ENCODE results near the gene PDGFA.

The PDGFA gene

GRCh38 chr7:516606-517456 is 2.8 kb downstream of the PDGFA start:
- DNase-seq (ENCODE audit: low spot score), result no peak

- no peak for DNase-seq (ENCODE audit: low spot score)
Observed at GRCh38 chr7:516216-516605, 3.4 kb downstream of the PDGFA start.

DNA sequence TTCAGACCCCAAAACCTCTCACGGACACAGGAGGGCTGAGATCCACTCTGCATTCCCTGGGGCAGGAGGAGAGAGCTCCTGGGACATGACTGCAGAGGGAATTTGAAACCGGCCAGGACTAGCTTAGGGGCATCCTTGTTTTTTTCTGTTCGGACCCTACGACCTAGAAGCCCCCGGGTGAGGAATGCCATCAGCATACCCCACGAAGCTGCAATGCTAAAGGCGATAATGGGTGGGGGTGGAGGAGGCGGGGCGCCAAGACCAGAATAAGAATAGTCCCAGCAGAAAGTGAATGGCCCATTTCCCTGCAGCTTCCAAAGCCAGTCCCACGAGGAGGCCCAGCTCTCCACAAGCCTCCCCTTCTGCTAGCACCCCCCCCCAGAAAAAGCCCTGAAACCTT is 4.0 kb downstream of the PDGFA start:
- DNase-seq (ENCODE audit: low spot score), result no peak

GRCh38 chr7:514651-515598 is 4.7 kb downstream of the PDGFA start:
- peak; percentile 89 for DNase-seq (ENCODE audit: low spot score)

DNA sequence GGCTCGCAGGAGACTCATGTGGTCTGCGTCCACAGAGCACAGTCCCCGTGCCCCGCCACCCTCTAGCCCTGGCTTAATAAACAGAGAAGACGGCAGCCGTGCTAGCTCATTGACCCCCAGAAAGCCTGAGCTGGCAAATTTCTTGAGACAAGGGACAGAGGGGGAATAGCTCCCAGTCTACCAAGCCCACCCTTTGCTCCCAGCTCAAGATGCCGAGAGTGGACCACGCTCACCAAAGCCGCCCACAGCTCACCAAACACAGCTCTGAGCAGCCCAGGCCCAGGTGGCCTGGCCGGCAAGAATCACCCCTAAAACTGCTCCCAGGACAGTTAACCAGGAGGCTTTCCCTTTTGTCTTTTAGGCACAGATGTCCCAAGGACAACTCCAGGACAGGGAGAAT is 5.4 kb downstream of the PDGFA start:
- no peak for DNase-seq (ENCODE audit: low spot score)

DNA sequence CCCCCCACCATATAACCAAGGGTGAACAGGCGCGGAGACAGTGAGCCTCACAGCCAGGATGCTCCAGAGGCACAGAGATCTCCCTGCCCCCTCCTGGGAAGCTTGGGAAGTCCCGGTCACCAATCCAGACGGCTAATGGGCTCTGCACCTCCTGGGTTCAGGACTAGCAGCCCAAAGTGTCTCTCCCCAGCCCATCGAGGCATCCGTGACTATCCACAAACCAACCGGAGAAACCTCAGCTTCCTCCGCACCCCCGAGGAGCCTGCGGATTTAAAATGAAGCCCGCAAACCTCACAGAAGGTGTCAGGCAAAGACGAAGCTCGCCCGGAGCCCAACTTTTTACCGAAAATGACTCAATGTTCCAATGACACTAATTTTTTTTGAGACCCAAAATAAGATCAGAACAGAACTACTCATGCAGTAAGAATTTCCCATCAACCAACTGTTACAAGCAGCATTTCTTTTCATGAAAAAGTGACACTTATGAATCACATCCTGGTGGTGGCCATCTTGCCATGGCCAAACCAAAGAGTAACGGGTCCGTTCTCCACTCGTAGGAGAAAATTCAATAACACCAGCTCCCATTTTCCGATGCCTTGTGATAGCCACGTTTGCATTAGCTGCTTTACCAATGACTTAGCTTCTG is 6.0 kb downstream of the PDGFA start:
- peak; percentile 57 for DNase-seq (ENCODE audit: low spot score)

- DNase-seq (ENCODE audit: low spot score), result peak; percentile 66
Observed at GRCh38 chr7:512541-513311, 6.9 kb downstream of the PDGFA start.

GRCh38 chr7:512146-512510 is 7.5 kb downstream of the PDGFA start:
- DNase-seq (ENCODE audit: low spot score), result no peak

DNA sequence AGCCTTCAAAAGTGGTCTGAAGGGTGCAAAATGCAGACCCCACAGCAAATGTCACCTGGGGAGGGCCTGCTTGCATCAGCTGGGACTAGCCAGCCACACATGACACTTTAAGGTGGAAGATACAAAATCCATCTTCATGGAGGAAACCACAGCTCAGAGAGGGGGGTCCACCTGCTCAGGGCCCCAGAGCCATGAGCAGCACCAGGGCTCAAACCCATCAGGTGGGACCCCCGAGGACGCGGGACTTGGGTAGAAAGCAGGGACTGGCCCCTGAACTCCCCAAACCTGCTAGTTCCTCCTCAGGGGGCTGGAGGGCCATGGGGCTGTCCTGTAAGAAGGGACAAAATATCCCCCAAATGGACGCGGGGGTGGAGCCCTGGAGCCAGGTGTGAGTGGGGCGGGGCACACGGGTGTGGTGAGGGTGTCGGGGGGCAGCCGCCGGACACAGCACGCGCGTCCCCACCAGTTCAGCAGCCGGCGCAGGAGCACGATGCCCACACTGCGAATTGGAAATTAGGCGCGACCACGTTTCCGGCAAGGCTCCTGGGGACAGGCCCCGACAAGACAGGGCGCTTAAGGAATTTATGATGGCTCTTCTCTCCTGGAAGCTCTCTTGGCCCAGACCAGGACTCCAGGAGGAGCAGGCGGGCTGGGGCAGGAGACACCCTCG is 8.0 kb downstream of the PDGFA start:
- no peak for DNase-seq (ENCODE audit: low spot score)

- DNase-seq (ENCODE audit: low spot score), result no peak
Observed at GRCh38 chr7:510782-511281, 8.8 kb downstream of the PDGFA start.

DNA sequence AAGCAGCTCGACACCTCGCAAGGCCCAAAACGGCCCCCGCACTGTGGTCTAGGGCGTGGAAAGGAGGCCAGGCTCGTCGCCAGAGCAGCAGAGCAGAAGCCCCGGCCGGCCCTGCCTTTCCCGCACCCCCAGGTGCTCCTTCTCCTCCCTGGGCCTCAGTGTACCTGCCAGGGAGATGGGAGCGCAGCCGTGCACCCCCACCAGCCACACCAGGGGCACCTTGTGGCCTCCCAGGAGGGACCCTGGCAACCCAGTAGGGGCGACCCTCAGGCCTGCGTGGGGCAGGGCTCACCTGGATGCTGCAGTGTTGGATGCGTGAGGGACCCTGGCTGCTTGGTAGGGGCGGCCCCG is 9.5 kb downstream of the PDGFA start:
- DNase-seq (ENCODE audit: low spot score), result no peak

- DNase-seq (ENCODE audit: low spot score), result no peak
Observed at GRCh38 chr7:509426-510130, 10.1 kb downstream of the PDGFA start.

DNA sequence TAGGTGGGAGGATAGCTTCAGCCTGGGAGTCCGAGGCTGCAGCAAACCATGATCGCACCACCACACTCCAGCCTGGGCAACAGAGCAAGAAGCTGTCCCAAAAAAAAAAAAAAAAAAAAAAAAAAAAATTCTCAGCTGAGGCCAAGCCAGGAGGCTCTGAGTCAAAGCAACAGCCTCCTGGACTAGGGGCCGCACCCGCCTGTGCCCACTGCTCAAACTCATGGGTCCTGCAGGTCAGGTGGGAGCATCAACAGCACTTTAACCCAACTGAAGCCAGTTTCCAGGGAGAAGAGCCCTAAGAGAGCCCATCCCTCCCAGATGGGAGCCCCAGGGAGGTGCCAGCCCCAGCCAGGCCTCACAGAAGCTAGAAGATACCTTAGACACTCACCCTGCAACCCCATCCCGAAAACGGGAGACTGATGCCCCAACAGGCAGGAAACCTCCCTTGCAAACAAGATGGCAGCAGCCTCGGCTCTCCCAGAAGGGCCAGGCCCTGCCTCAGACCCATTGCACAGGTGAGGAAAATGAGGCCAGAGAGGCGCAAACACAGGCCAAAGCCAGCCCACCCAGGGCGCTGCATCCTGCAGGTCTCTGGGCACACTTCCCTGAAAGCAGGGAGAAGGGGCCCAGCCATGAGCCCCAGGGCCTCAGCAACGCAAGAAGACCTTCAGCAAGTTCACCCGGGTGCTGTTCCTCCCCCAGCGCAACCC is 11.0 kb downstream of the PDGFA start:
- DNase-seq (ENCODE audit: low spot score), result no peak

GRCh38 chr7:507623-508300 is 11.9 kb downstream of the PDGFA start:
- DNase-seq (ENCODE audit: low spot score), result no peak

DNA sequence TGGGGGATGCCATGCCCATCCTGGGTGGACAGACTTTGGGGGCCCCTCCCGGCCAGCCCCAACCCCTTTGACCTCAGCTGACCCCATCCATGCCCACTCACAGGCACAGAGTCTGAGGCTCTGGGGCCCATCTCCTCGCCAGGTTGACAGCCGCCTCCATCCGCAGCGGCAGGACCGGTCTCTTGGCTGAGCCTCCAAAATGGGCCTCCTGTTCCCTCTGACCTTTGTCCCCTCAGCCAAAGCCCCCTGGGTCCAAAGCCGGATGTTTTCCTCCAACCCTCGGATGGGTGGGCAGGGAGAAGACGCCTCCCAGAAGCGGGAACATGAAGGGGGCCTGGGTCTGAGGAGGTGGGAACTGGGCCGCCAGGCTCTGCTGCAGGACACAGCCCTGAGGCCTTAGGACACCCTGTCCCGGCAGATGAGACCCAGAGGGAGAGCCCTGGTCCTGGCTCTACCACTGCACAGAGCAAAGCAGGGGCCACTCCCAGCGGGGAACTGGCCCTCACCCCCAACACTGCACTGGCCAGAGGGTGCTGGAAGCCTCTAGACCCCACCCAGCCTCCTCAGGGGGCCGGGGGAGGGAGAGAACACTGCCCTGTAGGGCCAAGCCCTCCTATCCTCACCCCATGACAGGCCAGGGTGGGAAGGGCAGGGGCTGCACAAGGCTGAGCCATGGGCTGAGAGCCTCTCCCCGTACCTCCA is 12.6 kb downstream of the PDGFA start:
- DNase-seq (ENCODE audit: low spot score), result no peak

DNA sequence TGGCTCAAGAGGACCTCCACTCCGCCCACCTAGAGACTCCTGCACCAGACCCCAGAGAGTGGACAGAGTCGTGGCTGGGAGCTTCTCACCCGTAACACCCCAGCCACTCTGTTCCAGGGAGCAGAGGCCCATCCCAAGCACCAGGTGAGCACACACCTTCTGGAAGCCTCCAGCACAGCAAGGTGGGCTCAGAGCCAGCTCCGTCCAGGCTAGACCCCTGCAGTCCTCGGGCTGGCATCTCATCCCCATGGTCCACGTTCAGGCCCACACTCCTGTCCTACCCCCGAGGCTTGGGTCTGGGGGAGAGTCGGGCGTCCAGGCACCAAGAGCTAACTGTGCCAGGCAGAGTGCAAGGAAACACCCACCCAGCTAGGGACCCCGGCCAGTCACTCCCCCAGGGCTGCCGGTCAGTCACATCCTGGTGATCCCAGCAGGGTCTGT is 13.2 kb downstream of the PDGFA start:
- no peak for DNase-seq (ENCODE audit: low spot score)

DNA sequence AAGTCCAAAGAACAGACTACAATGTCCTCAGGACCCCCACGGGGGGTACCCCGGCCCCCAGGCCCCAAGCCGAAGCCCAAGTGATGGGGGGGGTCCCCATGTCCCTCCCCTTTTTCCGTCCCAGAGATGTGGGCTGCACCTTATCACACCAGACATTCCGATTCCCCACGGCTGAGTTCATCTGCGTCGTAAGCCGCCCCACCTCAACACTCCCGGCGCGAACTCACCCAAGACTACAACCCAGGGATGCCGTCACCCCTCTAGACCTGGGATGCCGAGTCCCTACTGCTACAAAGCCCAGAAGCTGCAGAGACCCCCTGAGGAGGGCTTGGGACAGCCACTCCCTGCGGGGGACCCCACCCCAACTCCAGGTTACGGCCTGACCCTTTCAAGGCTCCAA is 14.5 kb downstream of the PDGFA start:
- DNase-seq (ENCODE audit: low spot score), result peak; percentile 14
